Measurements from ENCODE around the gene PANK2.

DNA sequence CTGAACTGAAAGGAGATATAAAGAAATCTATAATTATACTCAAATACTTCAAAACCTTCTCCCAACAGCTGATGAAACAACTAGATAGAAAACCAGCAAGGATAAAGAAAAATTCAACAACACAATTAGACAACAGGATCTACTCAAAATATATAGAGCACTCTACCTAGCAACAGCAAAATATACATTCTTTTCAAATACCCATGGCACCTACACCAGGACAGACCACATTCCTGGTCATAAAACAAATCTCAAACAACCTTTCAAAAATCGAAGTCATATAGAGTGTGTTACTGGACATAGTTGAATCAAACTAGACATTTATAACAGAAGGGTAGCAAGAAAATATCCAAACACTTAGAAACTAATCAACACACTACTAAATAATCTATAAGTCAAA lies 83.0 kb downstream of the PANK2 start:
- no peak for TF ChIP-seq SRF (IDR thresholded peaks at IDR 0.05; ENCODE audit: low read depth in 2 of 2, low read length in 2 of 2)
- TF ChIP-seq, protein P1, sequence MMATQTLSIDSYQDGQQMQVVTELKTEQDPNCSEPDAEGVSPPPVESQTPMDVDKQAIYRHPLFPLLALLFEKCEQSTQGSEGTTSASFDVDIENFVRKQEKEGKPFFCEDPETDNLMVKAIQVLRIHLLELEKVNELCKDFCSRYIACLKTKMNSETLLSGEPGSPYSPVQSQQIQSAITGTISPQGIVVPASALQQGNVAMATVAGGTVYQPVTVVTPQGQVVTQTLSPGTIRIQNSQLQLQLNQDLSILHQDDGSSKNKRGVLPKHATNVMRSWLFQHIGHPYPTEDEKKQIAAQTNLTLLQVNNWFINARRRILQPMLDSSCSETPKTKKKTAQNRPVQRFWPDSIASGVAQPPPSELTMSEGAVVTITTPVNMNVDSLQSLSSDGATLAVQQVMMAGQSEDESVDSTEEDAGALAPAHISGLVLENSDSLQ (IDR thresholded peaks at IDR 0.05) = no peak
- TF ChIP-seq HCFC1 (IDR thresholded peaks at IDR 0.05; ENCODE audit: low read length) = no peak

Data from GM12878 (cell line).